HG03439 (cell line): ENCODE measurements around the gene ZNF618.

Source experiments
- ATAC-seq: cut with Tn5 transposase; IDR thresholded peaks from one replicate; pipeline ENCODE4 v1.9.1; 2021; ENCODE audit warnings: mild to moderate bottlenecking, moderate library complexity; ENCODE audit not compliant: unreplicated experiment

The ZNF618 gene

GRCh38 chr9:113932906-113933584 lies 56.9 kb downstream of the ZNF618 start:
- ATAC-seq = no peak

DNA sequence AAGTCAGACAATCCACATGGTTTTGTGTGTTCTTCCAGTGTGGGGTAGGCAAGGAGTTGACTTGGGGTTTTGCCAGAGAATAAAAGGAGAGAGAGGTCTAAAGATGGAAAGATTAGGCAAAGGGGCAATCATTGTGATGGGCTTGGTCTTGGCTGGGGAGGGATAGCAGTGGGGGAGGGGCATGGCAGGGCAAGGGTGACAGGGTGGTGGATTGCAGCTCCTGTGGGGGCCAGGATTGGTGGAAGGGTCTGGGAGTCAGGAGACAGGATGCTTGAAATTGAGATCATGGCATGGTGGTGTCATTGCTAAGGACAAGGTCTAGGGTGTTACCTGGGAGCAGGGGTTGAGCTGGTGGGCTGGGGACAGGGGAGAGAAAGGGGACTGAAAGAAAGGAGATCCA lies 57.6 kb downstream of the ZNF618 start:
- ATAC-seq = no peak

DNA sequence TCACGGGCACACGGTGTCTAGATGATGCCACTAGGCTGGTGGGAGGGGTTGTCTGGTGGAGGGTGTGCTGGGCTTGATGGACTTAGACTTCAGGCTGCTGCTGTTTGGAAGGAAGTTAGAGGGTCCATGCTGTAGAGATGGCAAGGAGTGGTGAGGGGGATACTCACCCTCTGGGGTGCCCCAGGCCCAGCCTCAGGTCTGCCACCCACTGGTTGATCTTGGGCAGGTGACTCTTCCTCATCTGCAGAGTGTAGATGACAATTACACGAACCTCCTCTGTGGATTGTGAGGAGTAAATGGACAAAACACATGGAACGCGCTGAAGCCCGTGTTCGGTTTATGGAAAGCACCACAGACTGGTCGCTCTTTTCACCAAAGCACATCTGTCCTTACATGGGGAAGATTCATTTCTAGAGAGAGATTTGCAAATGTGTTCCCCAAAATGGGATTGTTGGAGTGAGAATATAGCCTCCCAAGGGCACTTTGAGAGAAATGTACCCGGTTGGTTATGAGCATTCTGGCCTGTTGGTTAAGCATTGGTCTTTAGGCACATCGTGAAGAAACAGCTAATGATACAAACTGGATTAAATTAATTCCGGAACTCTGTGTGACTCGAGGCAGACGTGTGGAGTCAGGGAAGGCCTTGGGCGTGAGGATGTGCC lies 58.2 kb downstream of the ZNF618 start:
- ATAC-seq = no peak

DNA sequence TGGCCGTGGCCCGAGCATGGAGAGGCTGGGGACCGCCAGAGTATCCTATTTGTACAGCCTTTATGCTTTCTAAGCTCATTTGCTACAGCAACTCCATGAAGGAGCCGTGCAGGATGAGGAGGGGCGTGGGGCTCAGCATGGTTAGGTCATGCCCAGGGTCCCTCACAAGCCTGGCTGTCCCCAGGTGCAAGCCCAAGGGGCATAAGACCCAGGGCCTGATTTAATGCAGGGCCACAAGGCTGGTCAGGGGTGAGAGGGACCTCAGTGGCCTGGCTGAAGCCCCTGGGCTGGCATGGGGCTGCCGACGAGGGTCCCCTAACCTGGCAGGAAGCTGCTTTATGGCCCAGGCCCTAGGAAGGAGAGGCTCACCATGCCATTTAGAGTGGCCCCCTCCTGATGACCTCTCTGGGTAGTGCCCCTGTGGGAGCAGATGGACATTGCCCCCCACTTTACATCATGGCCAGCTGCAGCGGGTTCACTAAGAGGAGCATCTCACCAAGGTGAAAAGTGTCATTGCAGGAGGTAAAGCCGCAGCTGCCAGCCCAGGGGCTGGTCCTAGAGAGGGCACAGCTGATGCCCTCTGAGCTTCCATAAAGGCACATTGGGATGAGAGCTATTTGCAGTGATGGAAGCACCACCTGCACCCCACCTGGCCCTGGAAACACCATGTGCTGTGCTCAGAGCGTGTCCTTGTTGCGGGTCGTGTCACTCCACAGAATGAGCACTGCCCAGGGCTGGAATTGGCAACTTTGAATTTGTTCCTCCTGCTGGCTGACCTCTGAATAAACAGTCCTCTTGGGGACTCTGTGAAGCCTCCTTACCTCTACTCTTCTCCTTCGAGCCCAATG lies 58.9 kb downstream of the ZNF618 start:
- no peak for ATAC-seq

DNA sequence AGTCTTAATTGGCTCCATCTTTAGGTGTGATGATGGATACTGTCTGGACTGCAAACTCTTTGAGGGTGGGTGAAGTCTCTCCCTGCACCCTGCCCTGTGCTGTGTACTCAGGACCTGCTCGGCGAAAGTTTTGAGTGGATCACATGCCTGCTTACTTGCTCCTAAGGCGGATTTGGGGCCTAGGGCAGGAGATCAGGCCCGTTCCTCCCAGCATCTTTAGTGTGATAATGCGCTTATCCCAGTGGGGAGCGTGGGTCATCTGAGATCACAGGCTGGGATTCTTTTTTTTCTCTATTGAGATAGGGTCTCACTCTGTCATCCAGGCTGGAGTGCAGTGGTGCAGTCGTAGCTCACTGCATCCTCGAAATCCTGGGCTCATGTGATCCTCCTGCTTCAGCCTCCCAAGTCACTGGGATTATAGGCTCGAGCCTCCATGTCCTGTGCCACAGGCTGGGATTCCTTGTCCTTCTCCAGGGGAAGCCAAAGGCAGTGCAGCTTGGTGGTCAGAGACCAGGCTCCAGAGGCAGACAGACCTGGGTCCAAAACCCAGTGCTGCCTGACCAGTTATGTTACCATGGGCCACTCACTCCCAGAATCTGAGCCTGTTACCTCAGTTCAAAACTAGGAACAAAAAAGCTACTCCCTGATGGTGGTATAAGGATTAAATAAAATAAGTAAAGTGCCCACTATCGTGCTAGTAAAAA lies 59.7 kb downstream of the ZNF618 start:
- no peak for ATAC-seq

GRCh38 chr9:113940077-113940476 lies 64.0 kb downstream of the ZNF618 start:
- no peak for ATAC-seq

- no peak for ATAC-seq
These were observed 64.9 kb downstream of the ZNF618 start for GRCh38 chr9:113941056-113941455.

DNA sequence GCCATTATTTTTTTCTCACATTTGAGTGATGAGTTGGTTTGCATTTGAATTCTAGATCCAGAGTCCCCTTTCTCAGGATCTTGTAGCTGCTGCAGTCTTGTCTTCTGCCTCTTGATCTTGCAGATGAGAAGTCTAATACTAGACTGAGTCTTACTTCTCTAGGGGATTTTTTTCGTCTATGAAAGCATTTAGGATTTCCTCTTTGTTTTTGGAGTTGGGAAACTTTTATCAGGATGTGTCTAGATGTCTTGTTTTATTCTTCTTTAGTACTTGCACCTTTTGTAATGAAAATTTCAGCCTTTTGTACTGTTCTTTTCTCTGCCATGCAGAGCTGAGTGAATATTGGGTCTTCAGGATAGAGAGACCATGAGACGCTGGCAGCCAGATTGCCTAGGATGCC lies 65.4 kb downstream of the ZNF618 start:
- no peak for ATAC-seq

- no peak for ATAC-seq
These were observed 67.3 kb downstream of the ZNF618 start for GRCh38 chr9:113943112-113944009.

DNA sequence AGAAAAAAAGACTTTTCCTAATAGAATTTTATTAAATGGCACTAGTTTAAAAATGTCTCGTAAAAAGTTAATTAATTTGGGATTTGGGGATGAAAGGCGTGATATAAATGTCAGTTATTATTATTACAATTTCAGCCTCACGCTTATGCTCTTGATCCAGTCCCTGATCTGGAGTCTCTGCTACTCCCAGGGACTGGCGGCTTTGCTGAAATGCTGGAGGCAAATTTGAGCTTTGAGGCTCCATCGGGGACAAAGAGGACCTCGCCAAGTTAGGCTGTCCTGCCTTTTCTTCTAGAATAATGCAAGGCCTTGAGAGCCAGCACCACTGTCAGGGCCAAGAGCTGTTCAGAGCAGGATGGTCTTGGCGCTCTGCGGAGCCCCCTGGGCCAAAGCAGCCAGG lies 69.7 kb downstream of the ZNF618 start:
- no peak for ATAC-seq

GRCh38 chr9:113946496-113947115 lies 70.5 kb downstream of the ZNF618 start:
- ATAC-seq = no peak

DNA sequence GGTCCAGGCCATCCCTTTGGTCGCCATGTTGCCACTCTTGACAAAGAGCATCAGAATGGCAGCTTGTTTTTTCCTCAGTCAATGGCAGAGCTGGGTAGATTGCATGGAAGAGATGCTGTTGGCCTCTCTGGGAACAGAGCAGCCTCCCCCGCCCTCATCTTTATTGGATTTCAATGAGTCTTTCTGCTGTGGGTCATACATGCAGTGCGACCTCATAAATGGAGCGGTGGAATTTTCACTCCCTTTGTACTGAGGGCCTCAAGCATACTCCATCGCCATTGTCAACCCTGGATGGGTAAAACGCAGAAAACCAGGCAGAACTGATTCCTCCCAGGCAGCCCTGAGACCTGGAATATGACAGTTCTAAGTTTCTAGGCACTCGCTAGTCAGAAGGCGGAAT lies 71.8 kb downstream of the ZNF618 start:
- ATAC-seq = no peak

DNA sequence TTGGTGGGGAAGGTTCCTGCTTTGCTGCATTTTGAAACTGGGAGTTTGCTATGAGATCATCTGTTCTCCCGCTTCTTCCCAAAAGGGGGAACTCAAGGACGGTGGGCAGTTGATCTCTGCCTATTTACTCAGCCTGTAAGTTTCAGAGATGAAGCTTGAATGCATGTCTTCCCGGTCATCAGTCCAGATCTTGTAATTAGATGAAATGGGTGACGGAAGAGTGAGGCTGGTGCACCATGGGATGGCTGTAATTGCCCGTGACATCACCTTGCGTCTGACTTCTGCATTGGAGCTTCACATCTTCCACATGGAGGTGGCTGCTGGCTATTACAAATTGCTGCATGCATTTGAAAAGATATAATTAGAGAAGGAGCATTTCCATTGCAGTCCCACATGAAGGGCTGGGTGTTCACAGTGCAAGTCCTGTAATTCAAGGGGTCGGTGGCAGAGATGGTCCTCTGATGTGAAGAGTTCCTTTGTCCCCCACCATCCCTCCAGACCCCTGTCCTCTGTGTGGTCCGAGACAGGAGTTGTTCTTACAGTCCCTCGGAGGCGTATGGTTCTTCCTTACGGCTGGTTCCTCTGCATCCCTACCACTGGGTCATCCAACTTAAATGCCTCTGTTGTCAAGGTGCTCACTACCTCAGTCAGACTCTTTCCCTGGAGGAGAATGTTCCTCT lies 72.9 kb downstream of the ZNF618 start:
- no peak for ATAC-seq

- ATAC-seq = no peak
These were observed 73.5 kb downstream of the ZNF618 start for GRCh38 chr9:113949571-113950078.

DNA sequence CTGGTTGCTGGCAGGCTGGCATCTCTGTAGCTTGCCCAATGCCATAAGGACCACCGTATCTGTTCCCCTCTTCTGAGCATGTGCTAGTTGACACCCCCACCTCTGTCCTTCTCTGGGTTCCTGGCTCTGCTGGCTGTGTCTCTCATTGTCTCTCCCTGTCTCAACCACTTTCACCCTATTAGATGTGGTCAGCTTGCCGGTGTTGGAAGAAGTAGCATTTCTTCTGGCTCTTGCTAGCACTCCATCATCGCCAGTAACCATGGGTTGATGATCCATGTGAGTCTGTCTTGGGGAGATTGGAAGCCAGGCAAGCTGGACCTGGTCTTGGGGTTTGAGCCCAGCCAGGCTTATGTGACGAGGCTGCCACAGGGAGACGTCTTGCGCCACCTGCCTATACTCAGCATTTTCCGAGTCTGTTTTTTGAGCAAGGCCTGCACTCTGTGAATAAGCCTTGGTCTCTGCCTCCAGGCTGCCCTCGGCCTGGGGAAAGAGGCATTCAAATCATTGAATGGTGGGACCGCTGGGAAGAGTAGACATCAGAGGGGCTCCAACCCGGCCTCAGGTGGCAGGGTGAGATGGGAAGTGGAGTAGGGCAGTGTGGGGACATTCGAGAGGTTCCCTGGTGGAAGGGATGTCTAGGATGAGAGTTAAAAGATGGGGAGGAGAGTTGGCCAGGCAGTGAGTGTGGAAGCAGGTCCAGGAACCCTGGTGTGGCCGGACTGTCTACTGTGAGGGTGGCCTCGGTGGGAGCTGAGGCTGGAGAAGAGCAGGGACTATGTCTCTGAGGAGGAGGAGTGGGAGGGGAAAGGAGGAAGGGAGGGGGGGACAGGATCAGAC lies 74.3 kb downstream of the ZNF618 start:
- no peak for ATAC-seq

DNA sequence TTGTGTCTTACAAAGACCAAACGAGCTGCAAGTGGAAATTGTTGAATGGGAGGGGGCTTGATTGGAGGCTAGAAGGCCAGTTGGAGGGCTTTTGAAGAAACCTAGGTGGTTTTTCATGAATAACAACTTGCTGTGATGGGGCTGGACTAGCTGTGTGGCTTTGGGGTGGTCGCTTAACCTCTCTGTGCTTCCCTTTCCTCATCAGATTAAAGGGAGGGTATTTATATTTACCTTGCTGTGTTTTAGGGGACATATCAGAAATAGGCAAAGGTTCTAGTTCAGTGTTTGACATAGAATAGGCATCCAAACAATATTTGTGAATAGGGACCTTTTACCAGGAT lies 74.9 kb downstream of the ZNF618 start:
- no peak for ATAC-seq

DNA sequence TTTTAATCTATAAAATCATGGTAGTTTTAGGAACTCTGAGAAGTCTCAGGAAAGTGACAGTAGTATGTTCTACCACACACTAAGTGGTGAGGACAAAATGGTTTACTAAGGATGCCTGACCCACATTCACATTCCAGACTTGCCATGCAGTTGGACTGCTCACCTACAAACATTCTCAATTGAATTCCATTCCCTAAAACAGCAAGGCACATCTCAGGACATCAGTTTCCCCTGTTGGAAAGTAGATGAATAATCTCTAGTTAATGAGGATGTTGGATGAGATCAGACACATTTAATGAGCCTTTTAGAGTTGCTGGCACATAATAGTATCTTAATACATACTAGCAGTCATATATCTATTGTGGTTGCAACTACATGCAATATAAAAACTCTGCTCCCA lies 76.6 kb downstream of the ZNF618 start:
- no peak for ATAC-seq

DNA sequence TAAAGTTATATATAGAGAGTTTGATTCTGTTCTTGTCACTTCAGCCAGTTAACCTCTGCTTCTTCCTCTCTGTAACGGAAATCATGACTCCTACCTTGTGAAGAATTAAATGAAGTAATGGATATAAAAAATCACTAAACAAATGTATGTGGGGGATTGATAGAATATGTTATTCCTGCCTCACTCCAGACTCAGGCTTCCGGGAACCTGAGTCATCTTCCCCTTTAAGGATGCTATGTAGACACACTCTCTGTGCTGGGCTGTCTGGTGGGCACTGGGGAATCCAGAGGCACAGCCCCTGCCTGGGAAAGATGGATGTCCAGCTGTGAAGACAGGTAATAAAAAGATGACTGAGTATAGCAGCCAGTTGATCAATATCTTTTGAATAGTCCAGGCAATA lies 77.4 kb downstream of the ZNF618 start:
- ATAC-seq = no peak
